HEK293T (cell line): ENCODE measurements around the gene PDE6C.

Experiments used
- BHLHE40 ChIP-seq: fragments of 450-650 bp; IDR thresholded peaks from 2 replicates; pipeline ENCODE4 v1.6.1; 2016; ENCODE audit warnings: mild to moderate bottlenecking, moderate library complexity, borderline replicate concordance
- FOXA1 ChIP-seq: fragments of 450-650 bp; IDR thresholded peaks from 2 replicates; pipeline ENCODE4 v1.6.1; 2016; ENCODE audit warnings: mild to moderate bottlenecking
- FOXK2 ChIP-seq: fragments of 450-650 bp; IDR thresholded peaks from 2 replicates; pipeline ENCODE4 v1.6.1; 2016; ENCODE audit warnings: mild to moderate bottlenecking
- FOXM1 ChIP-seq: fragments of 450-650 bp; IDR thresholded peaks from 2 replicates; pipeline ENCODE4 v1.6.1; 2017; ENCODE audit warnings: mild to moderate bottlenecking, borderline replicate concordance
- LEF1 ChIP-seq: fragments of 450-650 bp; IDR thresholded peaks from 2 replicates; pipeline ENCODE4 v1.6.1; 2017; ENCODE audit warnings: mild to moderate bottlenecking, borderline replicate concordance
- SP1 ChIP-seq: fragments of 450-650 bp; IDR thresholded peaks from 2 replicates; pipeline ENCODE4 v1.6.1; 2017
- SUZ12 ChIP-seq: fragments of 450-650 bp; IDR thresholded peaks from 2 replicates; pipeline ENCODE4 v1.6.1; 2016; ENCODE audit warnings: mild to moderate bottlenecking
- ZNF384 ChIP-seq: fragments of 450-650 bp; IDR thresholded peaks from 2 replicates; pipeline ENCODE4 v1.6.1; 2016

DNA sequence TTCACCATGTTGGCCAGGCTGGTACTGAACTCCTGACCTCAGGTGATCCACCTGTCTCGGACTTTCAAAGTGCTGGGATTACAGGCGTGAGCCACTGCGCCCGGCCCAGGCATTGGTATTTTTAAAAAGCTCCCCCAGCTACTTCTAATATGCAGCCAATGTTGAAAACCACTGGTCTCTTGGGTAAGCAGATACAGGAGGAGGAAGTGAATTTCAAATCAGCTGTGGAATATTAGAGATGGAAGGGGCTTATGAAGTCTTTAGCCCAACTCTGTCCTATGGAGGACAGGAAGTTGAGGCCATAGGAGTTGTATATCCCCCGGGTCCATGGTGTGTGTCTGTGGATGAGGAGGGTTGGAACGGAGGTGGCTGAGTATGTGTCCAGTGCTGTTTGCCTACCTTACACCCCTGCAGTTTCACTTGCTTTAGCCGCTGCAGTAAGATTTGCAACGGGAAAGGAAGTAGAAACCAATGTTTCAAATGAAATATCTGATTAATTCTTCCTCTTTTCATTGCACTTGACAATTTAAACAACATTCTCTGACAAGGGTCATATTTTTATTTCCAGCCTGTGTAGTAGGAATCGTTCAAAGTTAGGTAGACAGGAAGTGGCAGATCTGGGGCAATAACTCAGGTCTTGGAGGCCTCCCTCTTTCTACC lies 3.4 kb downstream of the PDE6C start:
- no peak for TF ChIP-seq SUZ12
- TF ChIP-seq LEF1: no peak
- no peak for TF ChIP-seq FOXK2
- no peak for TF ChIP-seq FOXM1
- no peak for TF ChIP-seq FOXA1
- TF ChIP-seq SP1: no peak
- no peak for TF ChIP-seq ZNF384
- TF ChIP-seq BHLHE40: no peak
